H9 (cell line): ENCODE measurements around the gene AMIGO1. TPM values are rescaled to one million over a fixed set of nuclear protein-coding genes. Genes with fewer than 3 reads are reported as not detected.

ENCODE experiments used
- DNase-seq: peaks from one replicate; pipeline ENCODE4 v3.0.0-alpha.2; 2017
- H2AFZ ChIP-seq: one replicate; pipeline ENCODE4 v1.6.1; 2013; ENCODE audit warnings: mild to moderate bottlenecking, low read length, control low read depth, moderate library complexity
- H2AK5ac ChIP-seq: 2 replicates; pipeline ENCODE4 v1.6.1; 2013; ENCODE audit warnings: low read length, control low read depth, mixed read lengths; ENCODE audit not compliant: insufficient read length
- H2BK120ac ChIP-seq: one replicate; pipeline ENCODE4 v1.6.1; 2013; ENCODE audit warnings: low read depth, mild to moderate bottlenecking, low read length, control low read depth, inconsistent platforms; ENCODE audit not compliant: poor library complexity, severe bottlenecking
- H2BK12ac ChIP-seq: 2 replicates; pipeline ENCODE4 v1.6.1; 2013; ENCODE audit warnings: low read length, control low read depth, mixed read lengths, low read depth; ENCODE audit not compliant: insufficient read length
- H2BK15ac ChIP-seq: 2 replicates; pipeline ENCODE4 v1.6.1; 2013; ENCODE audit warnings: low read depth, low read length, control low read depth
- H2BK20ac ChIP-seq: one replicate; pipeline ENCODE4 v1.6.1; 2013; ENCODE audit warnings: low read depth, mild to moderate bottlenecking, low read length, control low read depth, inconsistent platforms; ENCODE audit not compliant: poor library complexity, severe bottlenecking
- H2BK5ac ChIP-seq: 2 replicates; pipeline ENCODE4 v1.6.1; 2013; ENCODE audit warnings: low read length, control low read depth, mixed read lengths; ENCODE audit not compliant: insufficient read length
- H3K14ac ChIP-seq: 2 replicates; pipeline ENCODE4 v1.6.1; 2013; ENCODE audit warnings: low read length, control low read depth; ENCODE audit not compliant: insufficient read depth
- H3K18ac ChIP-seq: 2 replicates; pipeline ENCODE4 v1.6.1; 2013; ENCODE audit warnings: low read depth, mild to moderate bottlenecking, mixed read lengths, low read length, control low read depth; ENCODE audit not compliant: insufficient read length
- H3K23ac ChIP-seq: 2 replicates; pipeline ENCODE4 v1.6.1; 2013; ENCODE audit warnings: low read length, control low read depth, mixed read lengths, low read depth; ENCODE audit not compliant: insufficient read length
- H3K23me2 ChIP-seq: 2 replicates; pipeline ENCODE4 v1.6.1; 2013; ENCODE audit warnings: low read depth, mild to moderate bottlenecking, mixed read lengths, low read length, control low read depth; ENCODE audit not compliant: insufficient read length, poor library complexity, severe bottlenecking
- H3K27ac ChIP-seq: 2 replicates; pipeline ENCODE4 v1.5.1; 2013; ENCODE audit warnings: low read length, control low read depth, mixed read lengths, low read depth; ENCODE audit not compliant: insufficient read length
- H3K27me3 ChIP-seq: 2 replicates; pipeline ENCODE4 v1.6.1; 2013; ENCODE audit warnings: low read length, control low read depth, inconsistent platforms; ENCODE audit not compliant: insufficient read depth
- H3K4ac ChIP-seq: 2 replicates; pipeline ENCODE4 v1.6.1; 2013; ENCODE audit warnings: low read depth, mild to moderate bottlenecking, control low read depth, inconsistent platforms, low read length, moderate library complexity
- H3K4me1 ChIP-seq: 2 replicates; pipeline ENCODE4 v1.6.1; 2013; ENCODE audit warnings: low read length, control low read depth, inconsistent platforms; ENCODE audit not compliant: insufficient read depth
- H3K4me2 ChIP-seq: 2 replicates; pipeline ENCODE4 v1.6.1; 2013; ENCODE audit warnings: low read length, control low read depth, mixed read lengths; ENCODE audit not compliant: insufficient read length, insufficient read depth
- H3K56ac ChIP-seq: 2 replicates; pipeline ENCODE4 v1.6.1; 2013; ENCODE audit warnings: low read depth, mild to moderate bottlenecking, mixed read lengths, low read length, control low read depth; ENCODE audit not compliant: insufficient read length
- H3K79me1 ChIP-seq: 2 replicates; pipeline ENCODE4 v1.6.1; 2013; ENCODE audit warnings: low read depth, mild to moderate bottlenecking, moderate library complexity, low read length, control low read depth, inconsistent platforms; ENCODE audit not compliant: insufficient read depth, poor library complexity, severe bottlenecking
- H3K79me2 ChIP-seq: 2 replicates; pipeline ENCODE4 v1.6.1; 2013; ENCODE audit warnings: low read length, control low read depth, inconsistent platforms; ENCODE audit not compliant: insufficient read depth
- H3K9ac ChIP-seq: 2 replicates; pipeline ENCODE4 v1.6.1; 2013; ENCODE audit warnings: low read length, control low read depth, mixed read lengths; ENCODE audit not compliant: insufficient read length; ENCODE audit errors: extremely low read depth
- H3K9me3 ChIP-seq: one replicate; pipeline ENCODE4 v1.6.1; 2013; ENCODE audit warnings: low read depth, low read length, inconsistent platforms; ENCODE audit not compliant: control insufficient read depth
- H3T11ph ChIP-seq: one replicate; pipeline ENCODE4 v1.6.1; 2013; ENCODE audit warnings: mild to moderate bottlenecking, low read length, control low read depth, inconsistent platforms
- H4K20me1 ChIP-seq: one replicate; pipeline ENCODE4 v1.6.1; 2013; ENCODE audit not compliant: control insufficient read depth, insufficient read length, insufficient read depth
- H4K5ac ChIP-seq: 2 replicates; pipeline ENCODE4 v1.6.1; 2013; ENCODE audit warnings: low read depth, mild to moderate bottlenecking, mixed read lengths, low read length, control low read depth; ENCODE audit not compliant: insufficient read length
- H4K8ac ChIP-seq: replicated peaks from 2 replicates; pipeline ENCODE4 v1.6.1; 2013; ENCODE audit warnings: low read length, control low read depth, mixed read lengths, low read depth; ENCODE audit not compliant: insufficient read length
- H4K91ac ChIP-seq: 2 replicates; pipeline ENCODE4 v1.6.1; 2013; ENCODE audit warnings: low read depth, mild to moderate bottlenecking, moderate library complexity, mixed read lengths, low read length, control low read depth; ENCODE audit not compliant: insufficient read length
- H3K27ac Mint-ChIP-seq, 3 experiments: 2 replicates in 2 of 3; 3 replicates in 1 of 3; pipeline ENCODE4 v1.8.0; 2020 to 2021; ENCODE audit warnings: mixed read lengths in 3 of 3, mild to moderate bottlenecking in 1 of 3, moderate library complexity in 1 of 3
- H3K27me3 Mint-ChIP-seq: 2 replicates; pipeline ENCODE4 v1.8.0; 2021; ENCODE audit warnings: low read depth, mild to moderate bottlenecking, moderate library complexity, mixed read lengths
- H3K36me3 Mint-ChIP-seq, 3 experiments: 2 replicates in 2 of 3; 3 replicates in 1 of 3; pipeline ENCODE4 v1.8.0; 2020 to 2021; ENCODE audit warnings: low read depth in 3 of 3, mixed read lengths in 3 of 3; ENCODE audit not compliant: insufficient read depth in 1 of 3
- H3K4me1 Mint-ChIP-seq, 2 experiments: 2 replicates each; pipeline ENCODE4 v1.8.0; 2020; ENCODE audit warnings: mixed read lengths in 2 of 2
- H3K4me3 Mint-ChIP-seq, 2 experiments: 2 replicates in 1 of 2; 3 replicates in 1 of 2; pipeline ENCODE4 v1.8.0; 2020 to 2021; ENCODE audit warnings: mild to moderate bottlenecking in 2 of 2, mixed read lengths in 2 of 2, moderate library complexity in 1 of 2
- H3K9me3 Mint-ChIP-seq, 2 experiments: 2 replicates in 1 of 2; 3 replicates in 1 of 2; pipeline ENCODE4 v1.8.0; 2020; ENCODE audit warnings: mild to moderate bottlenecking in 2 of 2, mixed read lengths in 2 of 2, moderate library complexity in 1 of 2
- WGBS: extraction: QIAGEN DNeasy Blood & Tissue Kit; methylation state at CpG from one replicate; pipeline ENCODE4 v1.1.7; 2013; ENCODE audit warnings: missing lambda C conversion rate, low lambda C conversion rate, mixed read lengths; ENCODE audit not compliant: insufficient read length; ENCODE audit errors: extremely low coverage; 5-methylcytosine and 5-hydroxymethylcytosine counted together
- total RNA-seq: library from RNA; stranded (reverse); gene quantifications from 2 replicates; pipeline ENCODE4 v1.2.1, GENCODE V29; 2021
- TF ChIP-seq, protein P1 (sequence below): fragments of 200-600 bp; sonication (generic); conservative IDR thresholded peaks from 3 replicates; pipeline ENCODE4 v1.8.0; 2021; ENCODE audit warnings: antibody characterized with exemption, mild to moderate bottlenecking

Gene AMIGO1
- total RNA-seq, 1 experiment from 2014 or later: 4.1 TPM

DNA sequence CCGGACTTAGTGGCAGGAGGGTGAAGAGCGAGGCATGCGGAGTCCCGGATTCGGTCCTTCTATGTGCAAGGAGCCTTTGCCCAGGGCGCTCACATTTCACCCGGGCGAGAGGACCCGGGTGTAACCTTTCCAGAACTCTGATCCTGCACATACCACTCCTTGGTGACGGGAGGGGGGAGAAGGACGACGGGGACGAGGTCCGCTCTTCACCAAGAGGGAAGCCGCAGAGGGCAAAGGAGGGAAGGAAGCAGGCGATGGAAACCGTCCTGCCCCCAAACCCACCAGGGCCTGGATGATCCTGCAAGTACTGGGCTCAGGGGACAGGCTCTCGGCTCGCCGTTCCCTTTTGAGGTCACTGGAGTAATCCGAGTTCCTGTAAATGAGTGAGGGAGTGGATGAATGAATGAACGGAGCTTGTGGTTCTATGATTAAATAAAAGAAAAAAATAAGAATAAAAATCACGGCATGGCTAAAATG is 42.2 kb downstream of the AMIGO1 start:
- Histone ChIP-seq H4K8ac (no peak overlapping the region), H3K23me2 (peaks cover 15% of the 10 kb centered on the region), H2BK12ac (no peak overlapping the region), H3T11ph (no peak overlapping the region), H3K4ac (no peak overlapping the region), H4K91ac (no peak overlapping the region), H3K4me2 (peak overlapping the region; percentile 67), H3K56ac (no peak overlapping the region), H3K18ac (no peak overlapping the region), H3K9me3 (no peaks in the 10 kb centered on the region), H4K5ac (no peak overlapping the region), H2BK15ac (no peak overlapping the region), H3K4me1 (no peaks in the 10 kb centered on the region; the same call in 1 of the 2 replicates), H2BK5ac (no peak overlapping the region), H2BK120ac (no peak overlapping the region), H3K27me3 (peaks cover 14% of the 10 kb centered on the region; the same call in 1 of the 2 replicates), H3K79me2 (no peaks in the 10 kb centered on the region), H3K14ac (no peak overlapping the region; the same call in 1 of the 2 replicates), H3K9ac (no peak overlapping the region), H2AFZ (no peak overlapping the region), H3K79me1 (no peaks in the 10 kb centered on the region), H3K23ac (no peak overlapping the region), H2BK20ac (no peak overlapping the region), H3K27ac (no peak overlapping the region), H2AK5ac (no peak overlapping the region), H4K20me1 (no peaks in the 10 kb centered on the region)
- TF ChIP-seq, protein P1, sequence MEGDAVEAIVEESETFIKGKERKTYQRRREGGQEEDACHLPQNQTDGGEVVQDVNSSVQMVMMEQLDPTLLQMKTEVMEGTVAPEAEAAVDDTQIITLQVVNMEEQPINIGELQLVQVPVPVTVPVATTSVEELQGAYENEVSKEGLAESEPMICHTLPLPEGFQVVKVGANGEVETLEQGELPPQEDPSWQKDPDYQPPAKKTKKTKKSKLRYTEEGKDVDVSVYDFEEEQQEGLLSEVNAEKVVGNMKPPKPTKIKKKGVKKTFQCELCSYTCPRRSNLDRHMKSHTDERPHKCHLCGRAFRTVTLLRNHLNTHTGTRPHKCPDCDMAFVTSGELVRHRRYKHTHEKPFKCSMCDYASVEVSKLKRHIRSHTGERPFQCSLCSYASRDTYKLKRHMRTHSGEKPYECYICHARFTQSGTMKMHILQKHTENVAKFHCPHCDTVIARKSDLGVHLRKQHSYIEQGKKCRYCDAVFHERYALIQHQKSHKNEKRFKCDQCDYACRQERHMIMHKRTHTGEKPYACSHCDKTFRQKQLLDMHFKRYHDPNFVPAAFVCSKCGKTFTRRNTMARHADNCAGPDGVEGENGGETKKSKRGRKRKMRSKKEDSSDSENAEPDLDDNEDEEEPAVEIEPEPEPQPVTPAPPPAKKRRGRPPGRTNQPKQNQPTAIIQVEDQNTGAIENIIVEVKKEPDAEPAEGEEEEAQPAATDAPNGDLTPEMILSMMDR: no peak
- peak overlapping the region; percentile 66 to 82 for H3K4me3 Mint-ChIP-seq
- H3K27ac Mint-ChIP-seq: no peak overlapping the region
- WGBS: no CpG with 5 or more reads among the region's 23 CpGs
- H3K36me3 Mint-ChIP-seq: no peaks in the 10 kb centered on the region
- DNase-seq: peak; percentile 49
- H3K9me3 Mint-ChIP-seq: peaks cover 0 to 3% of the 10 kb centered on the region in 2 experiments; a peak in 1 of 5 replicates
- H3K4me1 Mint-ChIP-seq: peaks cover 21 to 22% of the 10 kb centered on the region in 2 experiments
- peaks cover 79% of the 10 kb centered on the region for H3K27me3 Mint-ChIP-seq
